Stimulated activated CD8-positive, alpha-beta memory T cell treated with anti-CD3 and anti-CD28 coated beads, Interleukin-15, amount 100 ng/mL, for 24 hours (primary cell): ENCODE measurements around the gene PLCB3.

Experiments used
- DNase-seq: peaks from one replicate; pipeline ENCODE4 v3.0.0-alpha.2; 2020; ENCODE audit warnings: low read depth

Gene PLCB3

GRCh38 chr11:64250415-64251015, 815 bp upstream of the PLCB3 start:
- no peak for DNase-seq

DNA sequence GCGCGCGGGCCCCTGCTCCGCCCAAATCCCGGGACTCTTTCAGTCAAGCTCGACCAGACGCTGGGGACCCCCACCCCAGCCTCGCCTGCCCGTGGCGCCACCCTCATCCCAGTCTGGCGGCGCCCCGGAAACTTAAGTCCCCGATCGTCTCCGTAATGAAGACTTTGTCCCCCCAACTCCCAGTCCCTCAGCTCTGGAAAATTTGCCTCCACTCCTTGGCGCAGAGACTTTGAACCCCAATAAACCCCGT, 348 bp downstream of the PLCB3 start:
- DNase-seq = no peak

DNA sequence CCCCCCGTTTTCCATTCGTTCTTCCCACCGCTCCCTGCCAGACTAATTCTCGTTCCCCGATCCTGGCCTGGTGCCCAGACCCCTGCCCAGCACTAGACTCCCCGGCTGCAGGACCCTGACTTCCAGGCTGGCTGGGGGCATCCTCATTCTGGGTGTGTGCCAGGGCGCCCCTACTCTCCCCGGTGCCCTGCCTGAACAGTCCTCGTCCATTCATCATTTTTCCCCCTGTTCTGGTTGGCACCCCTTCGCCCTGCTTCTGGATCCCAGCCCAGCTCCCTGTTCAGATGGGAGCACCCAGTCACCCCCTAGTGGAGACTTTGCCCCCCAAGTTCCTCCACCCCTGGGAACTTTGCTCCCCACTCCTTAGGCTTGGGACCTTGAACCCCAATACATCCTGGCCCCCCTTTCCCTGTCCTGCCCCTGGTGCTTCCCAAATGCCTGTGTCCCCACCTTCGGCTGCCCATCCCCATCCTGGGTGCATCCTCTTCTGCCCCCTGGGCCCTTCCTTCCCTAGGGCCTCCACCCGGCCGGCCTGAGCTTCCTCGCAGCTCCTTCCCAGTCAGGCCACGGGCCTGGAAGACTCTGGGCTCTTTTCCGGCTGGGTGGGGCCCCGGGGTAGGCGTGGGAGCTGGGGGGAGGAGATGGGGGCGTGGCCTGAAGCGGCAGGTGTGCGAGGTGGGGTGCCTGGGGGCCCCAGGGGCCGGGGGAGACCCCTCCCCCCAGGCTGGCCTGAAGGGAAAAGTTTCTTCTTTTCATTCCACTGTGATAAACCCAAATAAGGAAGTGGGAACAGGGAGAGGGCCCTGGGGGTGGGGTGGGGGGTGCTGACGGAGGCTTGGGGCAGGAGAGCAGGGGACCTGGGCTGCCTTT, 908 bp downstream of the PLCB3 start:
- DNase-seq = no peak

DNA sequence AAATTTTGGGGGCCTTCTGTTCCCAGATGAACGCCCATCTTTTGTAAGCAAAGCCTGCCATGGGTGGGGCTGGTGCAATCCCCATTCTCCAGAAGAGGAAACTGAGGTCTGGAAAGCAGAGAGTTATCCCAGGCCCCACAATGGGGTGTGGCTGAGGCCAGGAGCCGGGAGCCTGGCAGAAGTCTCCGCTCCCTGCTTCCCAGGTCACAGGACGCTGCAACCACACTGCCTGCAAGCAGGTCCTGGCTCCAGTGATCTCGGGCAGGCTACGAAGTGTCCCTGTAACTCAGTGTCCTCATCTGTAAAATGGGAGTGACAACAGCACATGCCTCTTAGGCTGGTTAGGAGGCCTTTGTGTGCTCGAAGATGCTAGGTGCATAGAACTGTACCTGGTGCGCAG, 1.7 kb downstream of the PLCB3 start:
- DNase-seq = no peak

- DNase-seq = no peak
Measured at GRCh38 chr11:64253481-64253880, 2.2 kb downstream of the PLCB3 start.

GRCh38 chr11:64254326-64254725, 3.0 kb downstream of the PLCB3 start:
- DNase-seq = no peak

- no peak for DNase-seq
Measured at GRCh38 chr11:64255135-64256128, 4.1 kb downstream of the PLCB3 start.

DNA sequence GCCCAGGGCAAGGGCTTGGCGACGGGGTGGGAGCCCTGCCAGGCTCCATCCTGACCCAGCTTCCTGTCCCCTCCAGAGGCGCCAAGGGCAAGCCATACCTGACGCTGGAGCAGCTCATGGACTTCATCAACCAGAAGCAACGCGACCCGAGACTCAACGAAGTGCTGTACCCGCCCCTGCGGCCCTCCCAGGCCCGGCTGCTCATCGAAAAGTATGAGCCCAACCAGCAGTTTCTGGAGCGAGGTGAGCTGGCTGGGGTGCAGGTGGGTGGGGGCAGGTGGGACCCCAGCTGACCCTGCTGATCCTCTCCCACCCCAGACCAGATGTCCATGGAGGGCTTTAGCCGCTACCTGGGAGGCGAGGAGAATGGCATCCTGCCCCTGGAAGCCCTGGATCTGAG, 5.0 kb downstream of the PLCB3 start:
- DNase-seq = no peak

- no peak for DNase-seq
Measured at GRCh38 chr11:64258356-64258755, 7.0 kb downstream of the PLCB3 start.

DNA sequence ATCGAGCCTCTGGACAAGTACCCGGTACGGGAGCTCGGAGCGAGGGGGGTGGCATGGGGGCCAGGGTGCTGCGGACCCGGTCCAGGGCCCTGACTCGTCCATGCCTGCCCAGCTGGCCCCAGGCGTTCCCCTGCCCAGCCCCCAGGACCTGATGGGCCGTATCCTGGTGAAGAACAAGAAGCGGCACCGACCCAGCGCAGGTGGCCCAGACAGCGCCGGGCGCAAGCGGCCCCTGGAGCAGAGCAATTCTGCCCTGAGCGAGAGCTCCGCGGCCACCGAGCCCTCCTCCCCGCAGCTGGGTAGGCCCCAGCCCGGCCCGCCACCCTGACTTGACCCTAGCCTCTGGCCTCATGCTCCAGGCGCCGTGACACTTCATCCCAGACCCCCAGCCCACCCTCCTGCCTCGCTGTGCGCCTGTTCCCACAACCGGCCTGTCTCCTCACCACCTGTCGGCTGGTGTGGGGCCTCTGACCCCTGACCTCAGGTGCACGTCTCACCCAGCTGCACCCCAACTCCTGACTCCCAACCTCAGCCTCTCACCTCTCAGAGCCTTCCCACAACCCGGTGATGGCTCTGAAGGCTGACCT, 7.7 kb downstream of the PLCB3 start:
- no peak for DNase-seq

GRCh38 chr11:64259533-64260067, 8.3 kb downstream of the PLCB3 start:
- DNase-seq = no peak

GRCh38 chr11:64260147-64260708, 8.9 kb downstream of the PLCB3 start:
- DNase-seq = no peak

GRCh38 chr11:64261556-64262080, 10.3 kb downstream of the PLCB3 start:
- no peak for DNase-seq

DNA sequence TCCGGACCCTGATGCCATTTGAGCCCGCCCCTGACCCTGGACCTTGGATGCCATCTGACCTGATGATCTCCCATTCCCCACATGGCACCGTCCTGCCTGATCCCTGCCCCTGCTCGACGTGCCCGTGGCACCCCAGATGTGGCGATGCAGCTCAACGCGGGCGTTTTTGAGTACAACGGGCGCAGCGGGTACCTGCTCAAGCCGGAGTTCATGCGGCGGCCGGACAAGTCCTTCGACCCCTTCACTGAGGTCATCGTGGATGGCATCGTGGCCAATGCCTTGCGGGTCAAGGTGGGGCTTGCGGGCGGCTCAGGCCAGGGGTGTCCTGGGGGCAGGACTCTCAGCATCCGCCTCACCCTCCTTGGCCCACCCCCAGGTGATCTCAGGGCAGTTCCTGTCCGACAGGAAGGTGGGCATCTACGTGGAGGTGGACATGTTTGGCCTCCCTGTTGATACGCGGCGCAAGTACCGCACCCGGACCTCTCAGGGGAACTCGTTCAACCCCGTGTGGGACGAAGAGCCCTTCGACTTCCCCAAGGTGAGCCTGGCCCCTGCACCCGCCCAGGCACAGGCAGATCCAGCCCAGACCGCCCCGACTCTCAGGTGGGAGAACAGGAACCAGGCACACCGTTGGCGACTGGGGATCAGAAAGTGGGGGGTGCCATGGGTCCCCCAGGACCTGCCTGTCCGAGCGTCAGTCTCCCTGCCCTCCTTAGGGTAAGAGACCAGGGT, 11.1 kb downstream of the PLCB3 start:
- DNase-seq = no peak

DNA sequence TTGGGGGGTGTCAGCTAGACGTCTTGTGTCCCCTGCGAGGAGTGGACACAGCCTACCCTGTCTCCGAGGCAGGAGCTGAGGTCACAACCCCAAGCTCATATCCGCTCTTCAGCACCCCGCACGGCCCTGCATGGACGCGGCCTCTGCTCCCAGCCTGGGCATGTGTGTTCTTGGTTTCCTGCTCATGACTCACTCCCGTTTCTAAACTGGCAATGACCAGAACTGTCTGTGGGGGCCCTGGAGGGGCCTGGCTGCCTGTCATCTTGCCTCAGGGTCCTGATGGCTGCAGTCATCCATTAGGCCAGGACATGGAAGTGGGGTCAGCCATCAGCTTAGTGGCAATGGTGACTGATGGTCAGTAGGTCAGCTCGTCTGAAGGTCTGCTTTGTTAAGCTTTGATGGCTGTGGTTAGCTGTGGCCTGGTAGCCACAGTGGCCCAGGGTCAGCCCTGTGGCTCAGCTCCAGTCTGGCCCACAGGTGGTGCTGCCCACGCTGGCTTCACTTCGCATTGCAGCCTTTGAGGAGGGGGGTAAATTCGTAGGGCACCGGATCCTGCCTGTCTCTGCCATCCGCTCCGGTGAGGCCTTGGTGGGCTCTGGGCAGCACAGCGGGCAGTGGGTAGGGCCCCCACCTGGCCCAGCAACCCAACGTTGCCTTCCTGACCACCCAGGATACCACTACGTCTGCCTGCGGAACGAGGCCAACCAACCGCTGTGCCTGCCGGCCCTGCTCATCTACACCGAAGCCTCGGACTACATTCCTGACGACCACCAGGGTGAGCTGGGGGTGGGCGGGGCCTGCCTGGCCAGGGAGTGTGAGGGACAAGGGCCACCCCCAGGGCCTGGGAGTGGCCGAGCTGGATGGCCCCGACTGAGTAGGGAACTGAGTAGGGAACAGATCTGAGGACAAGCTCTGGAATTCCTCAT, 12.0 kb downstream of the PLCB3 start:
- no peak for DNase-seq

- no peak for DNase-seq
Measured at GRCh38 chr11:64263947-64264317, 12.6 kb downstream of the PLCB3 start.

DNA sequence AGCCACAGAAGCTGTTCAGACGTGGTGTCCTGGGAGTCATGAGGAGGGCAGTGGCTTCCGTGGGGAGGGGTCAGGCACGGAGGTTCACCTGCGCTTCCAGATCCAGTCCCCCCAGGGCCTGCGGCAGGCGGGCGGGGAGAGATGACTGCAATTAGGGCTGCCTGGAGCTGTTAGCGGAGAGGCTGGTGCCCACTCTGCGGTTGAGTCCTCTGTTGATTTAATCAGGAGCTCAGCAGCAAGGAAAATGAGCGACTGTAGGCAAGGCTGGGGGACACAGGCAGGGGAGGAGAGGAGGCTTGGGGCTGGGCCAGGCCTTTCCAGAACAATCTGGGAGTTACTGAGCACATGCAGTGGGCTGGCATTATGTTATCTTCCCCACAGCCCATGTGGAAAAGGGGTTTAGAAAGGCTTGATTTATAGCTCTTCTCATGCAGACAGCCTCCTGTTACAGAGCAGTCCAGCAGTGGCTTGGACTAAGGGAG, 13.1 kb downstream of the PLCB3 start:
- DNase-seq = no peak

DNA sequence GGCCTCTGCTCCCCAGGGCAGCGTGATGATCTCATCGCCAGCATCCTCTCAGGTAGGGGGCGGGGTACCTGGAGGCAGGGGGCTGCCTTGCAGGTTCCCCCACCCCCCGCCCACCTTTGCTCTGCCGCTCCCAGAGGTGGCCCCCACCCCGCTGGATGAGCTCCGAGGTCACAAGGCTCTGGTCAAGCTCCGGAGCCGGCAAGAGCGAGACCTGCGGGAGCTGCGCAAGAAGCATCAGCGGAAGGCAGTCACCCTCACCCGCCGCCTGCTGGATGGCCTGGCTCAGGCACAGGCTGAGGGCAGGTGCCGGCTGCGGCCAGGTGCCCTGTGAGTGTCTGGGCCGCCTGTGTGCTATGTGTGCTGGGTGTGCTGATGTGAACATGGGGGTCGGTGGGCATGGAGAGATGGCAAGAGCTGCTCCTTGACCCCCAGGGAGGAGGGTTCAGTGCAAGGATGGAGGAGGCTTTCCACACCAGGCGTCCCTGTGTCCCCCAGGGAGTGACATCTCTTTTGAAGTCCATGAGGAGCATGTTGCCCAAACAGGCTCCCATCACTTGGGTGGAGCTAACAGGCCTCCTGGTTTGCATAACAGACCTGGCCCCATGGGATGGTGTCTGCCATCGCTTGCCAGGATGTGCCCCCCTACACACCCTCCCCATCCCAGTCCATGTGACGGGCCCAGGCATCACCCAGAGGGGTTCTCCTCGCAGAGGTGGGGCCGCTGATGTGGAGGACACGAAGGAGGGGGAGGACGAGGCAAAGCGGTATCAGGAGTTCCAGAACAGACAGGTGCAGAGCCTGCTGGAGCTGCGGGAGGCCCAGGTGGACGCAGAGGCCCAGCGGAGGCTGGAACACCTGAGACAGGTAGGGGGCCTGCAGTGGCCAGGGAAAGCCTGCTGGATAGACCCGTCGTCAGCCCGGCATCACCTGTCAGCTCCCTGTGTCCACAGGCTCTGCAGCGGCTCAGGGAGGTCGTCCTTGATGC, 14.1 kb downstream of the PLCB3 start:
- no peak for DNase-seq
